GM19324 (cell line): Measurements from ENCODE around the gene EGF.

Experiments
- ATAC-seq: cut with Tn5 transposase; IDR thresholded peaks from one replicate; pipeline ENCODE4 v1.9.1; 2021; ENCODE audit warnings: mild to moderate bottlenecking, moderate library complexity; ENCODE audit not compliant: unreplicated experiment, low FRiP score

Gene EGF

GRCh38 chr4:109953556-109953955 is 40.9 kb downstream of the EGF start:
- ATAC-seq, result no peak

GRCh38 chr4:109955146-109955545 is 42.5 kb downstream of the EGF start:
- ATAC-seq, result no peak

GRCh38 chr4:109957227-109957626 is 44.5 kb downstream of the EGF start:
- no peak for ATAC-seq

GRCh38 chr4:109959195-109959594 is 46.5 kb downstream of the EGF start:
- ATAC-seq, result no peak

GRCh38 chr4:109962401-109962800 is 49.7 kb downstream of the EGF start:
- ATAC-seq, result no peak

GRCh38 chr4:109966891-109967481 is 54.3 kb downstream of the EGF start:
- no peak for ATAC-seq

- ATAC-seq, result no peak
Measured at GRCh38 chr4:109967798-109968520, 55.3 kb downstream of the EGF start.

- ATAC-seq, result no peak
Measured at GRCh38 chr4:109969087-109969486, 56.4 kb downstream of the EGF start.

- ATAC-seq, result no peak
Measured at GRCh38 chr4:109969919-109970318, 57.2 kb downstream of the EGF start.

GRCh38 chr4:109972786-109973528 is 60.3 kb downstream of the EGF start:
- no peak for ATAC-seq

- no peak for ATAC-seq
Measured at GRCh38 chr4:109973529-109973905, 60.8 kb downstream of the EGF start.

GRCh38 chr4:109976189-109976588 is 63.5 kb downstream of the EGF start:
- ATAC-seq, result no peak

GRCh38 chr4:109977854-109978501 is 65.3 kb downstream of the EGF start:
- no peak for ATAC-seq

- ATAC-seq, result no peak
Measured at GRCh38 chr4:109978704-109979454, 66.2 kb downstream of the EGF start.

GRCh38 chr4:109979920-109980717 is 67.4 kb downstream of the EGF start:
- no peak for ATAC-seq

GRCh38 chr4:109981936-109982335 is 69.3 kb downstream of the EGF start:
- no peak for ATAC-seq

GRCh38 chr4:109982521-109982920 is 69.8 kb downstream of the EGF start:
- ATAC-seq, result no peak

- no peak for ATAC-seq
Measured at GRCh38 chr4:109985993-109986974, 73.6 kb downstream of the EGF start.

- ATAC-seq, result no peak
Measured at GRCh38 chr4:109989044-109989443, 76.4 kb downstream of the EGF start.
